HG03095 (cell line): ENCODE results near the gene CNKSR1.

Experiments used
- ATAC-seq: cut with Tn5 transposase; IDR thresholded peaks from one replicate; pipeline ENCODE4 v1.9.1; 2021; ENCODE audit warnings: moderate library complexity; ENCODE audit not compliant: unreplicated experiment

The CNKSR1 gene

GRCh38 chr1:26182383-26182696 is 5.0 kb downstream of the CNKSR1 start:
- ATAC-seq = no peak

GRCh38 chr1:26184086-26184485 is 6.8 kb downstream of the CNKSR1 start:
- ATAC-seq = no peak

GRCh38 chr1:26184883-26185282 is 7.6 kb downstream of the CNKSR1 start:
- no peak for ATAC-seq

GRCh38 chr1:26187882-26188281 is 10.6 kb downstream of the CNKSR1 start:
- ATAC-seq = no peak

- no peak for ATAC-seq
Measured at GRCh38 chr1:26188477-26188876, 11.2 kb downstream of the CNKSR1 start.

GRCh38 chr1:26189331-26189730 is 12.0 kb downstream of the CNKSR1 start:
- no peak for ATAC-seq

GRCh38 chr1:26189751-26190275 is 12.5 kb downstream of the CNKSR1 start:
- no peak for ATAC-seq

- no peak for ATAC-seq
Measured at GRCh38 chr1:26190373-26190987, 13.2 kb downstream of the CNKSR1 start, which contains the start of gene CATSPER4. Gene CATSPER4, plus strand, starts transcription at chr1:26190602. Its CDS starts 26 bp downstream, at chr1:26190628.

GRCh38 chr1:26191739-26192138 is 14.4 kb downstream of the CNKSR1 start:
- no peak for ATAC-seq

GRCh38 chr1:26195805-26196204 is 18.5 kb downstream of the CNKSR1 start:
- no peak for ATAC-seq

- no peak for ATAC-seq
Measured at GRCh38 chr1:26197301-26197700, 20.0 kb downstream of the CNKSR1 start.

GRCh38 chr1:26197813-26198212 is 20.5 kb downstream of the CNKSR1 start:
- no peak for ATAC-seq

- ATAC-seq = no peak
Measured at GRCh38 chr1:26200413-26200812, 23.1 kb downstream of the CNKSR1 start.

- no peak for ATAC-seq
Measured at GRCh38 chr1:26203642-26204318, 26.5 kb downstream of the CNKSR1 start.

- no peak for ATAC-seq
Measured at GRCh38 chr1:26210147-26210870, 33.0 kb downstream of the CNKSR1 start.

- no peak for ATAC-seq
Measured at GRCh38 chr1:26212726-26213125, 35.4 kb downstream of the CNKSR1 start.

GRCh38 chr1:26213335-26213905 is 36.1 kb downstream of the CNKSR1 start:
- no peak for ATAC-seq

- no peak for ATAC-seq
Measured at GRCh38 chr1:26215246-26215645, 38.0 kb downstream of the CNKSR1 start.

GRCh38 chr1:26218906-26219494 is 41.7 kb downstream of the CNKSR1 start:
- no peak for ATAC-seq

GRCh38 chr1:26220199-26220912 is 43.1 kb downstream of the CNKSR1 start:
- no peak for ATAC-seq

GRCh38 chr1:26221094-26221493 is 43.8 kb downstream of the CNKSR1 start:
- ATAC-seq = no peak
